ENCODE results near the gene CIPC. TPM values are rescaled to one million over a fixed set of nuclear protein-coding genes. Genes with fewer than 3 reads are reported as not detected.

The CIPC gene
- total RNA-seq: 10 to 100 TPM; 14.4 to 15.1 TPM

- peak within 1 kb of the TSS; percentile 95 for H3K27ac Mint-ChIP-seq
- no peaks in the 10 kb centered on the region for H3K9me3 Mint-ChIP-seq
- peaks cover 48% of the 10 kb centered on the region for H3K4me1 Mint-ChIP-seq
- peaks cover 2% of the 10 kb centered on the region for H3K36me3 Mint-ChIP-seq (ENCODE audit: low read depth)
- H3K27me3 Mint-ChIP-seq: peaks cover 6% of the 10 kb centered on the region
- DNase-seq: peak; percentile 100
- peak within 1 kb of the TSS; percentile 98 for H3K4me3 Mint-ChIP-seq
- CTCF ChIA-PET: interaction anchor here (0.6 to 2.3 kb wide), 9 partner anchors 15 to 226 kb away, joined by 3 to 11 read pairs (median 4); no protein-coding TSS in a partner anchor
- POLR2A ChIA-PET: interaction anchor here (0.7 to 1.0 kb wide), 2 partner anchors 23 to 231 kb away, joined by 3 to 5 read pairs; no protein-coding TSS in a partner anchor
Observed at GRCh38 chr14:77097700-77098528, at the start of gene CIPC. TSS of gene CIPC (plus strand) at chr14:77098258. CDS start at chr14:77105709, 7,451 bp downstream.

DNA sequence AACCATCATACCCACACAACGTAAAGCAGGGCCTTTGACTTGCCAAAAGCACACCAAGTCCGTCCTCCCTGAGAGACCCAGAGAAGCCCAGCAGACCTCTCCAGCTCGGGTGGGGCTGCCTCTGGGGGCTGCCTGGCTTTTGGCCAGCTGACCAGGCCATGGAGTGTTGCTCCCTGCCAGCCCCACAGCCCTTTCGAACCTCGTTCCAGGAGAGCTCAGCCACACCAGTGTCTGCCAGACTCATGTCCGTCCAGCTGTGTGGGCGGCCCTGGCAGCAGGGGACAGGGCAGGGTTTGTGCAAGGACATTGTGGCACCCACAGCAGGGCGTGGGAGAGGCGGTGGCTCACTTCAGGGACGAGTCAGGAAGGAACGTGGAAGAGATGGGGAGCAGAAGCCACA, 46.9 kb upstream of the CIPC start:
- Mint-ChIP-seq H3K27me3 (no peaks in the 10 kb centered on the region), H3K4me3 (no peak overlapping the region), H3K4me1 (peaks cover 37% of the 10 kb centered on the region), H3K9me3 (no peaks in the 10 kb centered on the region), H3K36me3 (ENCODE audit: low read depth) (peaks cover 2% of the 10 kb centered on the region), H3K27ac (no peak overlapping the region)
- DNase-seq: no peak
- POLR2A ChIA-PET: no interaction called here
- CTCF ChIA-PET: interaction anchor here (1.0 to 1.9 kb wide), 4 partner anchors 9 to 138 kb away, joined by 3 to 4 read pairs (median 4); no protein-coding TSS in a partner anchor

- H3K4me3 Mint-ChIP-seq: no peak overlapping the region
- no peaks in the 10 kb centered on the region for H3K27me3 Mint-ChIP-seq
- ChIA-PET POLR2A (interaction anchor here (0.5 kb wide), 1 partner anchor 639 kb away, joined by 3 read pairs; no protein-coding TSS in a partner anchor), CTCF (interaction anchor here (0.6 to 4.2 kb wide), 13 partner anchors 10 to 176 kb away, joined by 3 to 40 read pairs (median 4); no protein-coding TSS in a partner anchor)
- peak overlapping the region; percentile 75 for H3K27ac Mint-ChIP-seq
- H3K9me3 Mint-ChIP-seq: no peaks in the 10 kb centered on the region
- H3K36me3 Mint-ChIP-seq (ENCODE audit: low read depth): peaks cover 2% of the 10 kb centered on the region
- no peak for DNase-seq
- peaks cover 27% of the 10 kb centered on the region for H3K4me1 Mint-ChIP-seq
Observed at GRCh38 chr14:77052281-77053044, 45.6 kb upstream of the CIPC start.

DNA sequence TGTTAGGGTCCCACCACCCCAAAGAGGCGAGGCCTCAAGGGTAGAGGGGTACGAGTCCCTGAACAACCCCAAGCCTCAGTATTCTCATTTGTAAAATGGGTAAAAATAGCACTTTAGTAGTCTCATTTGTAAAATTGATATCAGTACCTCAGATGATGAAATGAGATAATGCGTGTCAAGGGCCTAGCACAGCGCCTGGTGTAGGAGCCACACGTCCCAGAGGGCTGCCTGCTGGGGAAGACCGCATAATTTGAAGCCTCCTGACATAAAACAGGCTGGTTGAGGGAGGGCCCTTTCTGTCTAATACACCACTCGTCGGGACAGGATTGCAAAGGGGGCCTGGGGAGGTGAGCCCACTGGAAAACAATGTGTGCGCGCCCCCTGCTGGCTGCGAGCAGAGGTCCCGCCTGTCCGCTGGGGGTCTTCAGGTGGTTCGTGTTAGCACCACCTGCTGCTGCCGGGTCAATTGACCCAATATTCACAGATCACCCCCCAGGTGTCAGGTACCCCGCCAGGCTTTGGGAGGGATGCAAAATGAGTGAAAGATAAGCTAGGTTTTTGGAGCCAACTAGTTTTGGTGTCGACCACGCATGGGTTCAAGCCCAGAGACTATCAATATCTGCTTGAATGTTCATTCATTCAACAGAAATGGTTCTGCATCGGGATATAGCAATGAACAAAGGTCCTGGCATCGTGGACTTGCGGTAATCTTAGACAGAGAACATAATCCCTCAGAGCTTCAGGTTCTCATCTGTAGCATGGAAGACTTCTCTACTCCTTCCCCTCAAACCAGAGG, 44.8 kb upstream of the CIPC start:
- no peaks in the 10 kb centered on the region for H3K27me3 Mint-ChIP-seq
- DNase-seq: peak; percentile 79
- H3K9me3 Mint-ChIP-seq: no peaks in the 10 kb centered on the region

DNA sequence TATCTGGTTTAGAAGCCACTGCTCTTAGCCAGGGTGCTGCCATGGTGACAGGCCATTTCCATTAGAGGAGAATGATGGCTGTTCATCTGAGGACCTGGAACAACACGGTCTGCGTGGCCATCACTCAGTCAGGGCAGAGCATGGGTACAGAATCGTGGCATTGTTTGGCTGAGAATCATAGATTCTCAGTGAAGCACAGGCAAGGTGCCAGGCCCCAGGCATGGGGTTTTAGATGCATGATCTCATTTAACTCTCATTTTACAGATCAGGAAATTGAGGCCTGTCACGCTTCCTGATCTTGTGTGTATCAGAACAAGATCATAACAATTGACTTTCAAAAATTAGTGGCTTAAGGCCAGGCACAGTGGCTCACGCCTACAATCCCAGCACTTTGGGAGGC, 42.8 kb upstream of the CIPC start:
- no peak for DNase-seq
- H3K36me3 Mint-ChIP-seq (ENCODE audit: low read depth): peaks cover 2% of the 10 kb centered on the region
- no peak overlapping the region for H3K4me3 Mint-ChIP-seq
- POLR2A ChIA-PET: no interaction called here
- H3K4me1 Mint-ChIP-seq: peaks cover 25% of the 10 kb centered on the region
- no peaks in the 10 kb centered on the region for H3K27me3 Mint-ChIP-seq
- peak overlapping the region; percentile 16 for H3K27ac Mint-ChIP-seq
- CTCF ChIA-PET: interaction anchor here (0.7 to 4.2 kb wide), 8 partner anchors 9 to 179 kb away, joined by 3 to 18 read pairs (median 4); no protein-coding TSS in a partner anchor
- H3K9me3 Mint-ChIP-seq: no peaks in the 10 kb centered on the region

More for the DNA sequence above, 44.8 kb upstream of the CIPC start:
- H3K4me3 Mint-ChIP-seq: no peak overlapping the region
- peak overlapping the region; percentile 31 for H3K27ac Mint-ChIP-seq
- peaks cover 2% of the 10 kb centered on the region for H3K36me3 Mint-ChIP-seq (ENCODE audit: low read depth)
- ChIA-PET POLR2A (interaction anchor here (0.5 kb wide), 1 partner anchor 639 kb away, joined by 3 read pairs; no protein-coding TSS in a partner anchor), CTCF (interaction anchor here (0.6 to 4.2 kb wide), 19 partner anchors 10 to 177 kb away, joined by 3 to 40 read pairs (median 4); no protein-coding TSS in a partner anchor)
- H3K4me1 Mint-ChIP-seq: peaks cover 26% of the 10 kb centered on the region

- Mint-ChIP-seq H3K9me3 (no peaks in the 10 kb centered on the region), H3K4me3 (no peak overlapping the region), H3K27ac (no peak overlapping the region), H3K36me3 (ENCODE audit: low read depth) (peaks cover 2% of the 10 kb centered on the region), H3K27me3 (no peaks in the 10 kb centered on the region), H3K4me1 (peaks cover 23% of the 10 kb centered on the region)
- DNase-seq: no peak
- POLR2A ChIA-PET: no interaction called here
- CTCF ChIA-PET: interaction anchor here (0.6 to 4.2 kb wide), 4 partner anchors 12 to 180 kb away, joined by 3 to 18 read pairs (median 6); no protein-coding TSS in a partner anchor
Observed at GRCh38 chr14:77055981-77056380, 42.1 kb upstream of the CIPC start.

- no peak for DNase-seq
- Mint-ChIP-seq H3K27me3 (no peaks in the 10 kb centered on the region), H3K9me3 (no peaks in the 10 kb centered on the region), H3K36me3 (ENCODE audit: low read depth) (peaks cover 2% of the 10 kb centered on the region), H3K4me1 (peaks cover 23% of the 10 kb centered on the region), H3K27ac (no peak overlapping the region), H3K4me3 (no peak overlapping the region)
- POLR2A ChIA-PET: no interaction called here
- CTCF ChIA-PET: interaction anchor here (0.9 to 2.5 kb wide), 4 partner anchors 12 to 182 kb away, joined by 3 to 18 read pairs (median 4); no protein-coding TSS in a partner anchor
Observed at GRCh38 chr14:77058117-77058516, 39.9 kb upstream of the CIPC start.

DNA sequence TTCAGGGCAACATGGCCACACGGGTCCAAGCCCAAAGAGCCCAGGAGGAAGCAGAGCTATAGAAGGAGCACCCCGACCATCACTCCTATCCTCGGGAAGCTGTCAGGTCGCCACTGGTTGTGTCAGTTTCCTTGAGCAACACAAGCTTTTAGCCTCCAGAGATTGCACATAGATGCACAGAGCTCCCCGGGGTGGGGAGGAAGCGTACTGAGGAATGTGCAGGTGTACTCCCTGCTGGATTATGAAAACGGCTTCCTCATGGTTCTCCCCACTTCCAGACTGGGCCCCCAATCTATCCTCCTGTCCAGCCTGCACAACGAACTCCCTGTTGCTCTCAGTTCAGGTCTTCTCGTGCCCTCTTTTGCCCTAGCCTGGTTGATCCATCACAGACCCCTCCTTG, 39.3 kb upstream of the CIPC start:
- Mint-ChIP-seq H3K36me3 (ENCODE audit: low read depth) (peaks cover 2% of the 10 kb centered on the region), H3K4me1 (peaks cover 18% of the 10 kb centered on the region), H3K9me3 (no peaks in the 10 kb centered on the region), H3K27ac (no peak overlapping the region), H3K4me3 (no peak overlapping the region), H3K27me3 (no peaks in the 10 kb centered on the region)
- no peak for DNase-seq
- ChIA-PET POLR2A (no interaction called here), CTCF (interaction anchor here (0.6 to 2.5 kb wide), 6 partner anchors 8 to 171 kb away, joined by 3 to 18 read pairs (median 4); no protein-coding TSS in a partner anchor)

DNA sequence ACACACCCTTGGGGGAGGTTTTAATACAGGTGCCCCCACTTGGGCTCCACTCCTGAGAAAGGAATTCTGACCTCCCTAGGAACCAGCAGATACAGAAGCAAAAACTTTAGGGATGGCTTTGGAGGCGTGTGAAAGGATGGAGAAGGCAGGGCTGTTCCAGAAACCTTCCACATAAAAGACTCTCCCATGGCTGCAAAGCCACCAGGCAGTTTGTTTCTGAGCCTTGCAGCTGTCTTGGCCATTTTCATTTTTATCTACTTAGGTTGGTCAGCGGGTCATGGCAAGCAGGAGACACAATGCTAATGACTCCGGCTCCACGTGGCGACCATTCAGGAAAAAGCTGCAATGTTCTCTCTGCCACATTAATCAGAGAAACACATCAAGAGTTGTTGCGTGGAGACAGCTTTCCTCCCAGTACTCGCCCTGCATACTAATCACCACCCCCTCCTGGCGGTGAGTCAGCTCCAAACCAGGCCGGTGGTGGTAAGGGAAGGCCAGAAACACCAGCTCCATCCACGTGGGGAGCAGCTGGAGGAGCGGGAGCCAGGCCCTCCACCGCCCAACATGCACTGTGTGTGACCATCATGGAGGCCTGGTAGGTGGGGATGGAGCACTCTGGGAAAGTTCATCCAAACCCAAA, 38.7 kb upstream of the CIPC start:
- peaks cover 18% of the 10 kb centered on the region for H3K4me1 Mint-ChIP-seq
- H3K36me3 Mint-ChIP-seq (ENCODE audit: low read depth): peaks cover 2% of the 10 kb centered on the region
- no peaks in the 10 kb centered on the region for H3K27me3 Mint-ChIP-seq
- DNase-seq: no peak
- no peaks in the 10 kb centered on the region for H3K9me3 Mint-ChIP-seq
- no peak overlapping the region for H3K4me3 Mint-ChIP-seq
- ChIA-PET POLR2A (no interaction called here), CTCF (interaction anchor here (0.7 to 2.5 kb wide), 10 partner anchors 8 to 184 kb away, joined by 3 to 18 read pairs (median 4); no protein-coding TSS in a partner anchor)
- H3K27ac Mint-ChIP-seq: no peak overlapping the region

DNA sequence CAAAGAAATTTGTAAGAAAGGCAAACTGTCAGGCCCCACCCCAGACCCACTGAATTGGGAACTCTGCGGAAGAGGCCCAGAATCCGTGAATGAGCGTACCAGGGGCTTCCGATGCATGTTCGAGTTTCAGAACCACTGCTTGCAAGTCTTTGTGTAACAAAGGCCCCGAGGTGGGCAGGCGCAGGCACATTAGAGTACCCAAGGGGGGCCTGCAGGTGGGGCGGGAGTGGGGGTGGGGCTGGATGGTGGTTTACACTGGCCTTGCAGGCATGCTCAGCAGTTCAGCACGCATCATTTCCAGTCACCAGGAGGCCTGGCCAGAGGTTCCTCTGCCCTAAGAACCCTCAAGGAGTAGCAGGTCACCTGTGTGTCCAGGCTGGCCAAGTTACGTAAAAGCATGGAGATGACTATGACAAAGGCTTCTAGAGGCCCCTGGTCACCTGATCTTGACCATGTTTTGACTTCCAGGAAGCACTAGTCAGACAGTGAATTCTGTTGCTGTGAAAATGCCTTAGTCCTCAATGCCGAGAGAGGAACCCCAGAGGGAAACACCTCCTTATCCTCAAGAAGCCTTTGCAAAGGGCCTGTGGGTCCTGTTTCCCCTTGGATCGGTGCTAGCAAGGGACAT, 36.3 kb upstream of the CIPC start:
- DNase-seq: no peak
- no peaks in the 10 kb centered on the region for H3K9me3 Mint-ChIP-seq
- CTCF ChIA-PET: interaction anchor here (0.7 to 14.8 kb wide), 4 partner anchors 149 to 990 kb away, joined by 3 to 171 read pairs (median 16); no protein-coding TSS in a partner anchor
- H3K27ac Mint-ChIP-seq: no peak overlapping the region
- POLR2A ChIA-PET: no interaction called here
- H3K27me3 Mint-ChIP-seq: no peaks in the 10 kb centered on the region
- H3K36me3 Mint-ChIP-seq (ENCODE audit: low read depth): no peaks in the 10 kb centered on the region
- peaks cover 11% of the 10 kb centered on the region for H3K4me1 Mint-ChIP-seq
- no peak overlapping the region for H3K4me3 Mint-ChIP-seq

- Mint-ChIP-seq H3K36me3 (ENCODE audit: low read depth) (no peaks in the 10 kb centered on the region), H3K9me3 (no peaks in the 10 kb centered on the region), H3K27me3 (no peaks in the 10 kb centered on the region), H3K4me1 (peaks cover 11% of the 10 kb centered on the region), H3K27ac (no peak overlapping the region), H3K4me3 (no peak overlapping the region)
- no peak for DNase-seq
- CTCF ChIA-PET: interaction anchor here (0.7 to 14.8 kb wide), 4 partner anchors 26 to 189 kb away, joined by 3 to 171 read pairs (median 14); no protein-coding TSS in a partner anchor
- POLR2A ChIA-PET: no interaction called here
Observed at GRCh38 chr14:77062261-77062660, 35.8 kb upstream of the CIPC start.
